Loucy (cell line): ENCODE results near the gene SPECC1.

ENCODE experiments used
- CTCF ChIP-seq: fragments of 200-600 bp; sonication (generic); conservative IDR thresholded peaks from 2 replicates; pipeline ENCODE4 v1.5.1; 2014; ENCODE audit warnings: mild to moderate bottlenecking, antibody characterized with exemption, low read length
- EZH2phosphoT487 ChIP-seq: fragments of 200-600 bp; IDR thresholded peaks from 2 replicates; pipeline ENCODE4 v1.6.1; 2018; ENCODE audit warnings: antibody characterized with exemption, mild to moderate bottlenecking, moderate library complexity, borderline replicate concordance

GRCh38 chr17:20228410-20228809, 219.3 kb downstream of the SPECC1 start:
- TF ChIP-seq CTCF (no peak), EZH2phosphoT487 (no peak)
